ENCODE measurements around the gene IQCH. TPM values are rescaled to one million over a fixed set of nuclear protein-coding genes. Genes with fewer than 3 reads are reported as not detected.

IQCH gene
- total and polyA plus RNA-seq, 2 of the 4 experiments (the other 2 are of a cell fraction), result 0.60 to 2.5 TPM

GRCh38 chr15:67403428-67404154 is 149.0 kb downstream of the IQCH start:
- H2BK15ac ChIP-seq (ENCODE audit: low read depth, low read length), result no peak overlapping the region
- no peak overlapping the region for H2BK5ac ChIP-seq (ENCODE audit: low read depth, low read length, poor library complexity, severe bottlenecking)
- H3K27me3 ChIP-seq (ENCODE audit: control insufficient read depth, insufficient read depth, low read length), result peaks cover 7% of the 10 kb centered on the region
- no peak overlapping the region for H3K23ac ChIP-seq (ENCODE audit: low read depth, low read length)
- H4K8ac ChIP-seq (ENCODE audit: low read depth in 2 of 2, low read length in 2 of 2), result no peak overlapping the region
- WGBS, 2 experiments (ENCODE audit: extremely low coverage in 2 of 2, insufficient read length in 1 of 2), result no CpG with 5 or more reads among the region's 4 CpGs
- H3K79me1 ChIP-seq (ENCODE audit: low read depth in 1 of 2, low read length in 2 of 2), result no peaks in the 10 kb centered on the region
- H3K4me1 ChIP-seq (ENCODE audit: control insufficient read depth, insufficient read depth, low read length), result no peaks in the 10 kb centered on the region
- dilution Hi-C loops (cut with HindIII; ENCODE audit: low sequenced_read_pairs, unreplicated experiment), result no loop called here
- no peak overlapping the region for H4K91ac ChIP-seq (ENCODE audit: insufficient read depth, low read depth, low read length)
- no peaks in the 10 kb centered on the region for H3K36me3 ChIP-seq (ENCODE audit: control insufficient read depth, insufficient read depth, low read length)
- H2AK5ac ChIP-seq (ENCODE audit: low read depth, low read length), result no peak overlapping the region
- in situ Hi-C loops (cut with MboI; ENCODE audit: low sequenced_read_pairs), result no loop called here
- H3K4me2 ChIP-seq (ENCODE audit: low read depth, low read length), result no peak overlapping the region
- TF ChIP-seq MAZ (IDR thresholded peaks at IDR 0.05; ENCODE audit: borderline replicate concordance, low read depth, low read length), result no peak
- no peak overlapping the region for H2AFZ ChIP-seq (replicated peaks; ENCODE audit: low read length, poor library complexity)
- DNase-seq (no peak), ATAC-seq (ENCODE audit: low read depth) (no peak)
- H4K5ac ChIP-seq (ENCODE audit: low read depth, low read length), result no peak overlapping the region
- no peak overlapping the region for H2BK20ac ChIP-seq (ENCODE audit: low read depth, low read length)
- H3K9me3 ChIP-seq (ENCODE audit: control insufficient read depth, insufficient read depth, low read length), result no peaks in the 10 kb centered on the region
- H2AK9ac ChIP-seq (replicated peaks; ENCODE audit: low read depth, low read length, poor library complexity), result no peak overlapping the region
- no peak overlapping the region for H2BK120ac ChIP-seq (ENCODE audit: low read depth, low read length)
- no peak overlapping the region for H3K9ac ChIP-seq (ENCODE audit: low read depth, low read length)
- no peak overlapping the region for H3K27ac ChIP-seq (ENCODE audit: insufficient read depth, low read length)
- CTCF ChIA-PET, result no interaction called here
- intact Hi-C loops (cut with micrococcal nuclease), result no loop called here
- no peak overlapping the region for H3K4ac ChIP-seq (ENCODE audit: low read depth, low read length)
- no peak overlapping the region for H3K56ac ChIP-seq (ENCODE audit: extremely low read depth, insufficient read depth, low read length)
- no peaks in the 10 kb centered on the region for H3K9me1 ChIP-seq (ENCODE audit: insufficient read depth, low read length)
- BruUV-seq (replicated peaks), result no TSS peak
- H3K14ac ChIP-seq (replicated peaks; ENCODE audit: low read depth, low read length), result no peak overlapping the region
- H3K18ac ChIP-seq (ENCODE audit: low read depth, low read length), result no peak overlapping the region
- POLR2A ChIA-PET (ENCODE audit: unreplicated experiment), result no interaction called here
- H4K20me1 ChIP-seq (ENCODE audit: insufficient read depth, low read length), result no peaks in the 10 kb centered on the region
- no peak overlapping the region for H3K4me3 ChIP-seq (ENCODE audit: insufficient read depth, low read depth, low read length)
